Measurements from ENCODE around the gene ACOXL. TPM values are rescaled to one million over a fixed set of nuclear protein-coding genes. Genes with fewer than 3 reads are reported as not detected.
A peak's percentile ranks its signal among the peaks of the same experiment; 100 is the strongest.

The ACOXL gene
- total RNA-seq, 1 donor from 2014 or later = 0.58 TPM

GRCh38 chr2:111116843-111117597 is 384.6 kb downstream of the ACOXL start:
- DNase-seq (ENCODE audit: low read depth) = no peak
- H3K36me3 ChIP-seq (ENCODE audit: control insufficient read depth, insufficient read depth, low read length) = no peaks in the 10 kb centered on the region
- peak; percentile 97 for TF ChIP-seq CTCF (IDR thresholded peaks at IDR 0.05; ENCODE audit: insufficient read depth, low read length, poor library complexity, severe bottlenecking)
- peak overlapping the region; percentile 39 for H3K4me3 ChIP-seq (ENCODE audit: low read depth, low read length)
- H3K27me3 ChIP-seq (ENCODE audit: control insufficient read depth, insufficient read depth, low read length) = peaks cover 16% of the 10 kb centered on the region

GRCh38 chr2:111117598-111118480 is 385.5 kb downstream of the ACOXL start:
- Histone ChIP-seq H3K27me3 (ENCODE audit: control insufficient read depth, insufficient read depth, low read length) (peaks cover 16% of the 10 kb centered on the region), H3K4me3 (ENCODE audit: low read depth, low read length) (peak overlapping the region; percentile 39), H3K36me3 (ENCODE audit: control insufficient read depth, insufficient read depth, low read length) (no peaks in the 10 kb centered on the region)
- no peak for DNase-seq (ENCODE audit: low read depth)
- no peak for TF ChIP-seq CTCF (IDR thresholded peaks at IDR 0.05; ENCODE audit: insufficient read depth, low read length, poor library complexity, severe bottlenecking)

GRCh38 chr2:111118481-111118980 is 386.2 kb downstream of the ACOXL start:
- peaks cover 16% of the 10 kb centered on the region for H3K27me3 ChIP-seq (ENCODE audit: control insufficient read depth, insufficient read depth, low read length)
- no peak overlapping the region for H3K4me3 ChIP-seq (ENCODE audit: low read depth, low read length)
- no peak for DNase-seq (ENCODE audit: low read depth)
- H3K36me3 ChIP-seq (ENCODE audit: control insufficient read depth, insufficient read depth, low read length) = no peaks in the 10 kb centered on the region
- no peak for TF ChIP-seq CTCF (IDR thresholded peaks at IDR 0.05; ENCODE audit: insufficient read depth, low read length, poor library complexity, severe bottlenecking)

GRCh38 chr2:111118981-111119821 is 386.8 kb downstream of the ACOXL start:
- H3K36me3 ChIP-seq (ENCODE audit: control insufficient read depth, insufficient read depth, low read length) = no peaks in the 10 kb centered on the region
- DNase-seq (ENCODE audit: low read depth) = no peak
- peaks cover 16% of the 10 kb centered on the region for H3K27me3 ChIP-seq (ENCODE audit: control insufficient read depth, insufficient read depth, low read length)
- peak overlapping the region; percentile 48 for H3K4me3 ChIP-seq (ENCODE audit: low read depth, low read length)
- no peak for TF ChIP-seq CTCF (IDR thresholded peaks at IDR 0.05; ENCODE audit: insufficient read depth, low read length, poor library complexity, severe bottlenecking)

GRCh38 chr2:111119822-111120252 is 387.5 kb downstream of the ACOXL start:
- no peak for DNase-seq (ENCODE audit: low read depth)

More at GRCh38 chr2:111119822-111120252, 387.5 kb downstream of the ACOXL start:
- no peaks in the 10 kb centered on the region for H3K36me3 ChIP-seq (ENCODE audit: control insufficient read depth, insufficient read depth, low read length)
- H3K27me3 ChIP-seq (ENCODE audit: control insufficient read depth, insufficient read depth, low read length) = peaks cover 16% of the 10 kb centered on the region
- TF ChIP-seq CTCF (IDR thresholded peaks at IDR 0.05; ENCODE audit: insufficient read depth, low read length, poor library complexity, severe bottlenecking) = no peak
- H3K4me3 ChIP-seq (ENCODE audit: low read depth, low read length) = peak overlapping the region; percentile 48

Measured in kidney epithelial cell (primary cell).